Urothelium cell line (cell line): ENCODE results near the gene GRM7.

Experiments used
- DNase-seq: peaks from one replicate; pipeline ENCODE4 v3.0.0; 2011; ENCODE audit warnings: low spot score, mixed read lengths
- FAIRE-seq: peaks from 2 replicates; lab custom pipeline; 2011; peaks lifted over from hg19 to GRCh38; lab: Jason Lieb, UNC

GRM7 gene

GRCh38 chr3:7456386-7456785, 595.5 kb downstream of the GRM7 start:
- DNase-seq, result no peak
- FAIRE-seq, result no peak

GRCh38 chr3:7461202-7461825, 600.4 kb downstream of the GRM7 start:
- DNase-seq (no peak), FAIRE-seq (no peak)

- FAIRE-seq (no peak), DNase-seq (no peak)
Measured at GRCh38 chr3:7469866-7470265, 609.0 kb downstream of the GRM7 start.

GRCh38 chr3:7484636-7485035, 623.7 kb downstream of the GRM7 start:
- no peak for FAIRE-seq
- DNase-seq, result peak; percentile 46

GRCh38 chr3:7487763-7488162, 626.8 kb downstream of the GRM7 start:
- DNase-seq (no peak), FAIRE-seq (no peak)

GRCh38 chr3:7489417-7489816, 628.5 kb downstream of the GRM7 start:
- FAIRE-seq (no peak), DNase-seq (no peak)

GRCh38 chr3:7498715-7499114, 637.8 kb downstream of the GRM7 start:
- FAIRE-seq (no peak), DNase-seq (no peak)

GRCh38 chr3:7503431-7503830, 642.5 kb downstream of the GRM7 start:
- FAIRE-seq (no peak), DNase-seq (no peak)

- peak; percentile 33 for DNase-seq
- no peak for FAIRE-seq
Measured at GRCh38 chr3:7504886-7505775, 644.2 kb downstream of the GRM7 start.

- FAIRE-seq (no peak), DNase-seq (no peak)
Measured at GRCh38 chr3:7506606-7507180, 645.8 kb downstream of the GRM7 start.

GRCh38 chr3:7508821-7509220, 647.9 kb downstream of the GRM7 start:
- FAIRE-seq (no peak), DNase-seq (peak; percentile 14)

GRCh38 chr3:7512048-7512447, 651.1 kb downstream of the GRM7 start:
- DNase-seq, result no peak
- no peak for FAIRE-seq

GRCh38 chr3:7518026-7518425, 657.1 kb downstream of the GRM7 start:
- FAIRE-seq (no peak), DNase-seq (no peak)

- FAIRE-seq (no peak), DNase-seq (no peak)
Measured at GRCh38 chr3:7518456-7518855, 657.5 kb downstream of the GRM7 start.

- DNase-seq, result no peak
- no peak for FAIRE-seq
Measured at GRCh38 chr3:7520059-7520458, 659.1 kb downstream of the GRM7 start.

GRCh38 chr3:7520593-7520992, 659.7 kb downstream of the GRM7 start:
- no peak for DNase-seq
- FAIRE-seq, result no peak

- no peak for DNase-seq
- no peak for FAIRE-seq
Measured at GRCh38 chr3:7536510-7536909, 675.6 kb downstream of the GRM7 start.

- DNase-seq, result no peak
- no peak for FAIRE-seq
Measured at GRCh38 chr3:7536921-7537320, 676.0 kb downstream of the GRM7 start.

- FAIRE-seq (no peak), DNase-seq (no peak)
Measured at GRCh38 chr3:7543294-7543880, 682.5 kb downstream of the GRM7 start.

GRCh38 chr3:7545334-7545733, 684.4 kb downstream of the GRM7 start:
- DNase-seq, result no peak
- no peak for FAIRE-seq

GRCh38 chr3:7546253-7546652, 685.3 kb downstream of the GRM7 start:
- DNase-seq (peak; percentile 23), FAIRE-seq (no peak)

- FAIRE-seq, result no peak
- DNase-seq, result no peak
Measured at GRCh38 chr3:7547826-7548225, 686.9 kb downstream of the GRM7 start.
